Colonic mucosa (tissue), 4 donors: ENCODE data around the gene SEZ6L2. TPM values are rescaled to one million over a fixed set of nuclear protein-coding genes. Genes with fewer than 3 reads are reported as not detected.

Experiments used
- DNase-seq: peaks from one replicate; pipeline ENCODE4 v3.0.0-alpha.2; 2020
- H3K27ac ChIP-seq: fragments of 200-600 bp; one replicate; pipeline ENCODE4 v1.8.0; 2021
- H3K27me3 ChIP-seq: fragments of 200-600 bp; one replicate; pipeline ENCODE4 v1.8.0; 2021
- H3K36me3 ChIP-seq: fragments of 200-600 bp; one replicate; pipeline ENCODE4 v1.8.0; 2021
- H3K4me1 ChIP-seq: fragments of 200-600 bp; one replicate; pipeline ENCODE4 v1.8.0; 2021; ENCODE audit warnings: mild to moderate bottlenecking
- H3K4me3 ChIP-seq: fragments of 200-600 bp; one replicate; pipeline ENCODE4 v1.8.0; 2021
- H3K9ac ChIP-seq, 2 donors: one replicate each; pipeline ENCODE4 v1.7.0; 2013; ENCODE audit warnings: control low read depth in 2 of 2, low read depth in 2 of 2, low read length in 2 of 2
- H3K9me3 ChIP-seq: fragments of 200-600 bp; one replicate; pipeline ENCODE4 v1.8.0; 2021
- CTCF ChIP-seq: fragments of 200-600 bp; IDR thresholded peaks from one replicate; pipeline ENCODE4 v1.8.0; 2022; ENCODE audit warnings: antibody characterized with exemption, mild to moderate bottlenecking
- intact Hi-C: fragments of 100-400 bp; cut with DNase I; formaldehyde crosslinking; loops from one replicate; pipeline ENCODE4 v1.14.1; 2022
- total RNA-seq, 2 donors: library from RNA; stranded (reverse); fragmentation: NEBNext Ultra II Directional in 1 of 2; extraction: Animal tissue kit (Norgen Biotek cat#: 25700) in 1 of 2; gene quantifications; one replicate each; pipeline ENCODE4 v1.2.1, GENCODE V29; 2021
- donor health status: healthy.
- donor health status: DM: no; HTN: no; CAD: no.
- donor health status: DM: no; HTN: no; CAD: no.

SEZ6L2 gene
- total RNA-seq, 2 donors from 2014 or later: 11.2 to 12.1 TPM

GRCh38 chr16:29877266-29877961, 21.9 kb downstream of the SEZ6L2 start:
- Histone ChIP-seq H3K27me3 (peaks cover 7% of the 10 kb centered on the region), H3K4me3 (no peak overlapping the region)

GRCh38 chr16:29876594-29877249, 22.6 kb downstream of the SEZ6L2 start:
- no peak for DNase-seq
- Histone ChIP-seq H3K27ac (no peak overlapping the region), H3K27me3 (peaks cover 7% of the 10 kb centered on the region), H3K9me3 (no peaks in the 10 kb centered on the region), H3K36me3 (no peaks in the 10 kb centered on the region), H3K9ac (no peak overlapping the region), H3K4me1 (no peaks in the 10 kb centered on the region), H3K4me3 (peak overlapping the region; percentile 15)
- no peak for TF ChIP-seq CTCF
- intact Hi-C loops: no loop called here

More at GRCh38 chr16:29877266-29877961, 21.9 kb downstream of the SEZ6L2 start:
- H3K27ac ChIP-seq: no peak overlapping the region
- intact Hi-C loops: no loop called here
- H3K9me3 ChIP-seq: no peaks in the 10 kb centered on the region
- H3K9ac ChIP-seq: no peak overlapping the region
- TF ChIP-seq CTCF: no peak
- DNase-seq: peak; percentile 33
- no peaks in the 10 kb centered on the region for H3K36me3 ChIP-seq
- no peaks in the 10 kb centered on the region for H3K4me1 ChIP-seq

GRCh38 chr16:29876217-29876593, 23.1 kb downstream of the SEZ6L2 start:
- Histone ChIP-seq H3K4me1 (no peaks in the 10 kb centered on the region), H3K27me3 (peaks cover 7% of the 10 kb centered on the region), H3K4me3 (peak overlapping the region; percentile 15), H3K27ac (no peak overlapping the region), H3K36me3 (no peaks in the 10 kb centered on the region), H3K9me3 (no peaks in the 10 kb centered on the region), H3K9ac (no peak overlapping the region)
- no peak for TF ChIP-seq CTCF
- intact Hi-C loops: no loop called here
- no peak for DNase-seq

- Histone ChIP-seq H3K4me3 (no peak overlapping the region), H3K36me3 (no peaks in the 10 kb centered on the region), H3K9ac (no peak overlapping the region), H3K27ac (no peak overlapping the region), H3K4me1 (no peaks in the 10 kb centered on the region), H3K9me3 (no peaks in the 10 kb centered on the region), H3K27me3 (peaks cover 7% of the 10 kb centered on the region)
- intact Hi-C loops: no loop called here
- no peak for TF ChIP-seq CTCF
- no peak for DNase-seq
Observed at GRCh38 chr16:29875206-29875605, 24.1 kb downstream of the SEZ6L2 start.

- intact Hi-C loops: no loop called here
- no peaks in the 10 kb centered on the region for H3K4me1 ChIP-seq
- H3K36me3 ChIP-seq: no peaks in the 10 kb centered on the region
- no peak overlapping the region for H3K27ac ChIP-seq
- no peaks in the 10 kb centered on the region for H3K9me3 ChIP-seq
- H3K27me3 ChIP-seq: peaks cover 7% of the 10 kb centered on the region
- H3K9ac ChIP-seq: no peak overlapping the region
- no peak for TF ChIP-seq CTCF
- H3K4me3 ChIP-seq: no peak overlapping the region
- DNase-seq: no peak
Observed at GRCh38 chr16:29873319-29873718, 26.0 kb downstream of the SEZ6L2 start.
